CD4-positive, CD25-positive, alpha-beta regulatory T cell (primary cell): Measurements from ENCODE around the gene CRYGS. TPM values are rescaled to one million over a fixed set of nuclear protein-coding genes. Genes with fewer than 3 reads are reported as not detected.

ENCODE experiments used
- ATAC-seq, 2 donors: fragments of 150-1000 bp; cut with Tn5 transposase; one replicate each; pipeline ENCODE4 v1.10.0; 2021; ENCODE audit warnings: low read depth in 2 of 2, moderate number of reproducible peaks in 2 of 2, moderate library complexity in 1 of 2
- DNase-seq, 3 donors: peaks; one replicate each; pipeline versions ENCODE4 v3.0.0 to v3.0.0-alpha.2; 2012 to 2022; ENCODE audit warnings: mixed read lengths in 1 of 3
- H3K27ac ChIP-seq: one replicate; pipeline ENCODE4 v1.7.0; 2013; ENCODE audit warnings: mild to moderate bottlenecking, low read length; ENCODE audit not compliant: insufficient read depth, poor library complexity, severe bottlenecking
- H3K27me3 ChIP-seq: one replicate; pipeline ENCODE4 v1.7.0; 2013; ENCODE audit warnings: low read length; ENCODE audit not compliant: control insufficient read depth, insufficient read depth
- H3K36me3 ChIP-seq: one replicate; pipeline ENCODE4 v1.7.0; 2013; ENCODE audit warnings: mild to moderate bottlenecking, low read length, moderate library complexity; ENCODE audit not compliant: control insufficient read depth, insufficient read depth
- H3K4me1 ChIP-seq: 2 replicates; pipeline ENCODE4 v1.7.0; 2013; ENCODE audit warnings: mild to moderate bottlenecking, low read length; ENCODE audit not compliant: insufficient read depth, control insufficient read depth, poor library complexity, severe bottlenecking
- H3K4me3 ChIP-seq: one replicate; pipeline ENCODE4 v1.7.0; 2013; ENCODE audit warnings: low read depth, mild to moderate bottlenecking, low read length, moderate library complexity
- H3K9me3 ChIP-seq, 2 experiments: 1 replicate in 1 of 2; 2 replicates in 1 of 2; pipeline ENCODE4 v1.7.0; 2013; ENCODE audit warnings: low read length in 2 of 2, mild to moderate bottlenecking in 1 of 2, moderate library complexity in 1 of 2; ENCODE audit not compliant: control insufficient read depth in 2 of 2
- H3K27ac Mint-ChIP-seq, 3 donors: one replicate each; pipeline ENCODE4 v1.8.0; 2020 to 2022; ENCODE audit warnings: mild to moderate bottlenecking in 3 of 3, mixed read lengths in 3 of 3, moderate library complexity in 2 of 3
- H3K27me3 Mint-ChIP-seq: one replicate; pipeline ENCODE4 v1.8.0; 2022; ENCODE audit warnings: mild to moderate bottlenecking, mixed read lengths
- H3K36me3 Mint-ChIP-seq: one replicate; pipeline ENCODE4 v1.8.0; 2020; ENCODE audit warnings: mixed read lengths
- H3K4me1 Mint-ChIP-seq, 4 donors: one replicate each; pipeline ENCODE4 v1.8.0; 2020 to 2022; ENCODE audit warnings: mixed read lengths in 4 of 4, mild to moderate bottlenecking in 1 of 4
- H3K4me3 Mint-ChIP-seq, 4 donors: one replicate each; pipeline ENCODE4 v1.8.0; 2020 to 2022; ENCODE audit warnings: mild to moderate bottlenecking in 4 of 4, mixed read lengths in 4 of 4, moderate library complexity in 3 of 4
- H3K9me3 Mint-ChIP-seq, 7 donors: one replicate each; pipeline ENCODE4 v1.8.0; 2020 to 2022; ENCODE audit warnings: mixed read lengths in 7 of 7, mild to moderate bottlenecking in 3 of 7, moderate library complexity in 2 of 7
- polyA plus RNA-seq, 4 donors: library from polyadenylated mRNA; unstranded; fragments of 300-500 nt; fragmentation: Illumina TruSeq; gene quantifications; one replicate each; pipeline ENCODE4 v1.2.3, GENCODE V29; 2021
- total RNA-seq: library from RNA; stranded (reverse); gene quantifications from one replicate; pipeline ENCODE4 v1.2.3, GENCODE V29; 2022

Gene CRYGS
- total and polyA plus RNA-seq, 5 donors from 2014 or later, result 0.36 to 2.1 (median 0.53) TPM; not detected in 2

DNA sequence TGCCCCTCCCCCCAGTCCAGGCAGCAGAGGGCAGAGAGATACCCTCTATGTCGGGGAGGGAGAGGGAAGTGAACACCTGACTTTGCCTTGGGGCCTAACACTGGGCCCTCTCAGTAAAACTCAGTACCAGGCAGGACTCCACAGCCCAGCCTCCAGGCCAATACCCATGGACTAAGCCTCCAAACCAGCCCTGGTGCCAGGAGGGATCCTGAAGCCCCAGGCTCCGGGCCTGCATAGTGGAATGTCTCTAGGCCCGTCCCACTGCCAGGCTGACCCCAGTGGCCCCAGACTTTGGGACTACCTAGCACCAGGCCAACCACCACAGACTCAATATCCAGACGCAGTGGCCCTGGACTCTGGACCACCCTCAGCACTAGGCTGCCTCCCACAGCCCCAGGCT is 46.6 kb downstream of the CRYGS start:
- no peaks in the 10 kb centered on the region for H3K27me3 ChIP-seq
- H3K9me3 ChIP-seq, result no peaks in the 10 kb centered on the region
- no peaks in the 10 kb centered on the region for H3K4me1 ChIP-seq
- Mint-ChIP-seq H3K27ac (no peak overlapping the region), H3K36me3 (no peaks in the 10 kb centered on the region), H3K27me3 (peaks cover 8% of the 10 kb centered on the region), H3K4me3 (no peak overlapping the region), H3K9me3 (peaks cover 0 to 10% (median 3%) of the 10 kb centered on the region in 7 donors), H3K4me1 (no peaks in the 10 kb centered on the region)
- no peak overlapping the region for H3K27ac ChIP-seq
- no peak overlapping the region for H3K4me3 ChIP-seq
- ATAC-seq (no peak), DNase-seq (no peak)
- H3K36me3 ChIP-seq, result no peaks in the 10 kb centered on the region

DNA sequence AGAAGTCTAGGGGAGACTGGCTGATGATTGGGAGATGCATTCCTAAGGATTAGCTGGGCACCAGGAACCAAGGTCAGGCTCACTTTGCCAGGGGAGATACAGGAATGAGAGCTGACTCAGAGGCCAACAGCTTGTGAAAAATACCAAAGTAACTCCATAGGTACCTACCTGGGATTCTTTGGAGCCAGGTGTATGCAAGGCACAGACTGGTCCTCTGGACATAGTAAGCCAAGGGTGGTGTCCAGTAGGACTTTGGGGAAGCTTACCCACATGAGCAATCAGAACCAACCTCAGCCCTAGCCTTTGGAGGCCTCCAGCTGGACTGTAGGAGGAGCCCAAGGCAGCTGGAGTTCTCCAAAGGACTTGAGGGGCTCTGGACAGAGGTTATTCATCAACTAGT is 47.5 kb downstream of the CRYGS start:
- no peaks in the 10 kb centered on the region for H3K27me3 ChIP-seq
- Mint-ChIP-seq H3K36me3 (no peaks in the 10 kb centered on the region), H3K27ac (no peak overlapping the region), H3K4me3 (no peak overlapping the region), H3K9me3 (peaks cover 0 to 10% (median 3%) of the 10 kb centered on the region in 7 donors), H3K27me3 (peaks cover 10% of the 10 kb centered on the region), H3K4me1 (no peaks in the 10 kb centered on the region)
- no peaks in the 10 kb centered on the region for H3K4me1 ChIP-seq
- H3K4me3 ChIP-seq, result no peak overlapping the region
- ATAC-seq (no peak), DNase-seq (no peak)
- no peak overlapping the region for H3K27ac ChIP-seq
- no peaks in the 10 kb centered on the region for H3K36me3 ChIP-seq
- no peaks in the 10 kb centered on the region for H3K9me3 ChIP-seq

GRCh38 chr3:186496016-186496415 is 48.2 kb downstream of the CRYGS start:
- Histone ChIP-seq H3K9me3 (no peaks in the 10 kb centered on the region), H3K27ac (no peak overlapping the region), H3K27me3 (no peaks in the 10 kb centered on the region), H3K36me3 (no peaks in the 10 kb centered on the region), H3K4me1 (no peaks in the 10 kb centered on the region), H3K4me3 (no peak overlapping the region)
- H3K4me1 Mint-ChIP-seq, result no peaks in the 10 kb centered on the region
- no peak for DNase-seq
- H3K27ac Mint-ChIP-seq, result no peak overlapping the region
- H3K27me3 Mint-ChIP-seq, result peaks cover 10% of the 10 kb centered on the region
- peaks cover 0 to 10% (median 3%) of the 10 kb centered on the region in 7 donors for H3K9me3 Mint-ChIP-seq
- no peak overlapping the region for H3K4me3 Mint-ChIP-seq
- H3K36me3 Mint-ChIP-seq, result no peaks in the 10 kb centered on the region
- no peak for ATAC-seq

- no peak for DNase-seq
- no peak overlapping the region for H3K27ac Mint-ChIP-seq
- H3K36me3 Mint-ChIP-seq, result no peaks in the 10 kb centered on the region
- H3K9me3 Mint-ChIP-seq, result peaks cover 0 to 7% (median 0%) of the 10 kb centered on the region in 7 donors
- H3K4me3 Mint-ChIP-seq, result no peak overlapping the region
- Histone ChIP-seq H3K27me3 (no peaks in the 10 kb centered on the region), H3K4me3 (no peak overlapping the region), H3K36me3 (no peaks in the 10 kb centered on the region), H3K4me1 (no peaks in the 10 kb centered on the region), H3K27ac (no peak overlapping the region), H3K9me3 (no peaks in the 10 kb centered on the region)
- no peak for ATAC-seq
- peaks cover 20% of the 10 kb centered on the region for H3K27me3 Mint-ChIP-seq
- H3K4me1 Mint-ChIP-seq, result no peaks in the 10 kb centered on the region
These were observed 50.5 kb downstream of the CRYGS start for GRCh38 chr3:186493525-186494255.

DNA sequence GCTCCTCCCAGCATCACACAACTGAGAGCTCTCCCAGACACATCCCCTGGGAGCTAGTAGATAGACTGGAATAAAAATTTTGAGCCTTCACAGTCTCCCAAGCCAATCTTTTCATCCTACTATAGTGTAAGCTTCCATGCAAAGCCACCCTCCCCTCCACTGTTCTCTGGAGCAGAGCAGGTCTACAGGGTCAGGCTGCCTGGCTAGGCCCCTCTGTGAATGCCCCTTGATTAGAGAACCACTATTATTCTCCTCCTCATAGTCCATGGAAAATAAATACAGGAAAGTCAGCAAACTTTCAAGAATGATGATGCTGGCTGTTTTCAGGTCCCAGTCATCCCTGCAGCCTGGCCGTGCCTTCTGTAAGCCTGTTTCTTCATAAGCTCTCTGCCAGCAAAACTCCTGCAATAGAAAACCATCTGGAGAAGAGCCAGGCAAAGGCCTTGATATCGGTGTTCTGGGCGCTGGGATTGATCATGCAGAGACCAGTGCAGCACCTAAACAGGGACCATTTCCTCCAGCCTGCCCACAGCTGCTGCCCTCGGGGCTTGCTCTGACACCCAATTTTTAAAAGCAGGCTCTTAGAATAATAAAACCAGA is 51.7 kb downstream of the CRYGS start:
- DNase-seq, result no peak
- no peak for ATAC-seq

DNA sequence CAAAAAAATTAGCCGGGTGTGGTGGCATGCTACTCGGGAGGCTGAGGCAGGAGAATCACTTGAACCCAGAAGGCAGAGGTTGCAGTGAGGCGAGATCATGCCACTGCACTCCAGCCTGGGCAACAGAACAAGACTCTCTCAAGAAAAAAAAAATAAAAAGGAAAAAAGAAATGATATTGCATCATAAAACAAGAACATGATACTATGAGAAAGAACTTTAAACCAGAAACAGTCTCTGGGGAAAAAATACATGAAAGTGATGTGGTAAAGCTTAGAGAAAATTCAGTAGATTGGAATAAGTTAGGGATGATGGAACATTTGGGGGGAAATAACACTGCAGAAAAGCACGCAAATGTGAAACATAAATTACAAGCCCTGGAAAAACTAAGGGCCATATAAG is 54.7 kb downstream of the CRYGS start:
- Mint-ChIP-seq H3K4me3 (no peak overlapping the region), H3K36me3 (no peaks in the 10 kb centered on the region), H3K9me3 (no peaks in the 10 kb centered on the region), H3K27ac (no peak overlapping the region), H3K27me3 (peaks cover 20% of the 10 kb centered on the region), H3K4me1 (no peaks in the 10 kb centered on the region)
- DNase-seq, result no peak
- Histone ChIP-seq H3K4me3 (no peak overlapping the region), H3K4me1 (no peaks in the 10 kb centered on the region), H3K36me3 (no peaks in the 10 kb centered on the region), H3K9me3 (no peaks in the 10 kb centered on the region), H3K27ac (no peak overlapping the region), H3K27me3 (no peaks in the 10 kb centered on the region)
- no peak for ATAC-seq

More for the DNA sequence above, 51.7 kb downstream of the CRYGS start:
- no peak overlapping the region for H3K4me3 ChIP-seq
- H3K27me3 ChIP-seq, result no peaks in the 10 kb centered on the region
- peaks cover 20% of the 10 kb centered on the region for H3K27me3 Mint-ChIP-seq
- H3K36me3 Mint-ChIP-seq, result no peaks in the 10 kb centered on the region
- H3K4me3 Mint-ChIP-seq, result no peak overlapping the region
- no peaks in the 10 kb centered on the region for H3K4me1 ChIP-seq
- H3K9me3 ChIP-seq, result no peaks in the 10 kb centered on the region
- H3K27ac Mint-ChIP-seq, result no peak overlapping the region
- no peaks in the 10 kb centered on the region for H3K36me3 ChIP-seq
- H3K9me3 Mint-ChIP-seq, result no peaks in the 10 kb centered on the region
- H3K4me1 Mint-ChIP-seq, result no peaks in the 10 kb centered on the region
- no peak overlapping the region for H3K27ac ChIP-seq

Other genes with a start within 250 kb of the CRYGS start
- 0.81 TPM for gene DGKG, start 182.1 kb downstream of the CRYGS start, total RNA-seq
- not detected for gene DGKG, start 182.1 kb downstream of the CRYGS start, polyA plus RNA-seq
- 19.8 TPM for gene TBCCD1, start 23.0 kb upstream of the CRYGS start, total RNA-seq
- 10 to 100 TPM; 18.7 to 23.9 (median 22.5) TPM for gene TBCCD1, start 23.0 kb upstream of the CRYGS start, polyA plus RNA-seq
- gene DNAJB11, start 26.3 kb upstream of the CRYGS start, total RNA-seq, result 91.9 TPM
- 10 to 100 TPM; 26.4 to 42.2 (median 34.6) TPM for gene DNAJB11, start 26.3 kb upstream of the CRYGS start, polyA plus RNA-seq
- not detected for gene AHSG, start 68.7 kb upstream of the CRYGS start, total RNA-seq
- not detected for gene AHSG, start 68.7 kb upstream of the CRYGS start, polyA plus RNA-seq
- not detected for gene FETUB, start 96.0 kb upstream of the CRYGS start, total RNA-seq
- gene FETUB, start 96.0 kb upstream of the CRYGS start, polyA plus RNA-seq, result not detected
- not detected for gene HRG, start 121.6 kb upstream of the CRYGS start, total RNA-seq
- gene HRG, start 121.6 kb upstream of the CRYGS start, polyA plus RNA-seq, result not detected
- gene KNG1, start 173.0 kb upstream of the CRYGS start, total RNA-seq, result not detected
- not detected for gene KNG1, start 173.0 kb upstream of the CRYGS start, polyA plus RNA-seq
- 900 TPM for gene EIF4A2, start 239.2 kb upstream of the CRYGS start, total RNA-seq
- 100 to 1,000 TPM; 203 to 253 (median 230) TPM for gene EIF4A2, start 239.2 kb upstream of the CRYGS start, polyA plus RNA-seq